ENCODE measurements around the gene KATNA1. TPM values are rescaled to one million over a fixed set of nuclear protein-coding genes. Genes with fewer than 3 reads are reported as not detected.
A peak's percentile ranks its signal among the peaks of the same experiment; 100 is the strongest.

KATNA1 gene
- polyA plus RNA-seq, 1 experiment: 15.6 TPM

- no peak for TF ChIP-seq CTCF (IDR thresholded peaks at IDR 0.05; ENCODE audit: insufficient read depth, low read depth, low read length)
- peaks cover 6% of the 10 kb centered on the region for H3K36me3 ChIP-seq (ENCODE audit: control insufficient read depth, insufficient read depth, low read length)
- CTCF ChIA-PET: interaction anchor here (1.2 kb wide), 1 partner anchor 15 kb away, joined by 3 read pairs; no protein-coding TSS in a partner anchor
- no peaks in the 10 kb centered on the region for H3K27me3 ChIP-seq (ENCODE audit: control insufficient read depth, insufficient read depth, low read length)
- POLR2A ChIA-PET: no interaction called here
- H3K4me3 ChIP-seq (ENCODE audit: low read depth, low read length): no peak overlapping the region
- no peak for DNase-seq (ENCODE audit: low read depth)
Measured at GRCh38 chr6:149586149-149586548, 62.4 kb downstream of the KATNA1 start.

- CTCF ChIA-PET: interaction anchor here (1.2 kb wide), 2 partner anchors 9 to 11 kb away, joined by 3 to 4 read pairs; no protein-coding TSS in a partner anchor
- H3K27me3 ChIP-seq (ENCODE audit: control insufficient read depth, insufficient read depth, low read length): no peaks in the 10 kb centered on the region
- DNase-seq (ENCODE audit: low read depth): no peak
- no peak for TF ChIP-seq CTCF (IDR thresholded peaks at IDR 0.05; ENCODE audit: insufficient read depth, low read depth, low read length)
- H3K4me3 ChIP-seq (ENCODE audit: low read depth, low read length): no peak overlapping the region
- H3K36me3 ChIP-seq (ENCODE audit: control insufficient read depth, insufficient read depth, low read length): peaks cover 5% of the 10 kb centered on the region
- POLR2A ChIA-PET: no interaction called here
Measured at GRCh38 chr6:149581349-149581748, 67.2 kb downstream of the KATNA1 start.

GRCh38 chr6:149580880-149581279 lies 67.6 kb downstream of the KATNA1 start:
- Histone ChIP-seq H3K27me3 (ENCODE audit: control insufficient read depth, insufficient read depth, low read length) (no peaks in the 10 kb centered on the region), H3K4me3 (ENCODE audit: low read depth, low read length) (no peak overlapping the region), H3K36me3 (ENCODE audit: control insufficient read depth, insufficient read depth, low read length) (peaks cover 5% of the 10 kb centered on the region)
- no peak for DNase-seq (ENCODE audit: low read depth)
- POLR2A ChIA-PET: interaction anchor here (0.6 kb wide), 1 partner anchor 8 kb away, joined by 3 read pairs; no protein-coding TSS in a partner anchor
- no peak for TF ChIP-seq CTCF (IDR thresholded peaks at IDR 0.05; ENCODE audit: insufficient read depth, low read depth, low read length)
- CTCF ChIA-PET: interaction anchor here (1.2 kb wide), 2 partner anchors 9 to 11 kb away, joined by 3 to 4 read pairs; no protein-coding TSS in a partner anchor

GRCh38 chr6:149567945-149568585 lies 80.4 kb downstream of the KATNA1 start:
- ChIA-PET POLR2A (no interaction called here), CTCF (interaction anchor here (0.6 to 1.6 kb wide), 3 partner anchors 22 to 115 kb away, joined by 3 to 4 read pairs (median 4); partner anchors contain the start of gene PPIL4)
- no peaks in the 10 kb centered on the region for H3K27me3 ChIP-seq (ENCODE audit: control insufficient read depth, insufficient read depth, low read length)
- H3K36me3 ChIP-seq (ENCODE audit: control insufficient read depth, insufficient read depth, low read length): no peaks in the 10 kb centered on the region
- no peak overlapping the region for H3K4me3 ChIP-seq (ENCODE audit: low read depth, low read length)
- no peak for DNase-seq (ENCODE audit: low read depth)
- TF ChIP-seq CTCF (IDR thresholded peaks at IDR 0.05; ENCODE audit: insufficient read depth, low read depth, low read length): no peak

- TF ChIP-seq CTCF (IDR thresholded peaks at IDR 0.05; ENCODE audit: insufficient read depth, low read depth, low read length): no peak
- Histone ChIP-seq H3K4me3 (ENCODE audit: low read depth, low read length) (peak overlapping the region; percentile 95), H3K36me3 (ENCODE audit: control insufficient read depth, insufficient read depth, low read length) (no peaks in the 10 kb centered on the region), H3K27me3 (ENCODE audit: control insufficient read depth, insufficient read depth, low read length) (no peaks in the 10 kb centered on the region)
- no peak for DNase-seq (ENCODE audit: low read depth)
- POLR2A ChIA-PET: no interaction called here
- CTCF ChIA-PET: no interaction called here
Measured at GRCh38 chr6:149567194-149567586, 81.3 kb downstream of the KATNA1 start.

Measured in BJ (cell line).